DND-41 (cell line): Measurements from ENCODE around the gene GYPC.
"Not testable (repeated sequence)": the region's sequence is repeated elsewhere in the genome, so short reads cannot be mapped to it uniquely, and the experiment has no call there.

Experiments
- ATAC-seq: fragments of 200-7000 bp; cut with Tn5 transposase; 3 replicates; pipeline ENCODE4 v1.9.1; 2021; ENCODE audit warnings: low read depth; ENCODE audit not compliant: insufficient read depth
- DNase-seq: peaks from one replicate; pipeline ENCODE4 v3.0.0-alpha.2; 2020
- H2AFZ ChIP-seq: 2 replicates; pipeline ENCODE4 v1.6.0; 2012; ENCODE audit warnings: low read depth, low read length
- H3K27ac ChIP-seq: 2 replicates; pipeline ENCODE4 v1.5.1; 2012; ENCODE audit warnings: low read length, inconsistent platforms
- H3K27me3 ChIP-seq: fragments of 200-600 bp; sonication (generic); 2 replicates; pipeline ENCODE4 v1.6.0; 2012; ENCODE audit warnings: low read length, mild to moderate bottlenecking, inconsistent platforms; ENCODE audit not compliant: insufficient read depth, poor library complexity
- H3K36me3 ChIP-seq: 2 replicates; pipeline ENCODE4 v1.5.1; 2012; ENCODE audit warnings: low read length, inconsistent platforms; ENCODE audit not compliant: insufficient read depth
- H3K4me1 ChIP-seq: 2 replicates; pipeline ENCODE4 v1.5.1; 2012; ENCODE audit warnings: mild to moderate bottlenecking, low read length; ENCODE audit not compliant: insufficient read depth
- H3K4me2 ChIP-seq: 2 replicates; pipeline ENCODE4 v1.6.0; 2012; ENCODE audit warnings: mild to moderate bottlenecking, moderate library complexity, low read length, inconsistent platforms; ENCODE audit not compliant: insufficient read depth
- H3K4me3 ChIP-seq, 2 experiments: fragments of 200-600 bp in 1 of 2; shearing (Covaris generic) in 1 of 2; 2 replicates each; pipeline ENCODE4 v1.5.1; 2012 to 2016; ENCODE audit warnings: inconsistent platforms in 2 of 2, low read length in 2 of 2, mild to moderate bottlenecking in 2 of 2, low read depth in 1 of 2, moderate library complexity in 1 of 2
- H3K79me2 ChIP-seq: 2 replicates; pipeline ENCODE4 v1.6.0; 2012; ENCODE audit warnings: low read length, inconsistent platforms; ENCODE audit not compliant: insufficient read depth
- H3K9ac ChIP-seq: 2 replicates; pipeline ENCODE4 v1.6.0; 2012; ENCODE audit warnings: low read depth, mild to moderate bottlenecking, inconsistent platforms, low read length, moderate library complexity
- H3K9me3 ChIP-seq: 2 replicates; pipeline ENCODE4 v1.5.1; 2012; ENCODE audit warnings: low read length, moderate library complexity, mild to moderate bottlenecking, inconsistent platforms; ENCODE audit not compliant: insufficient read depth, severe bottlenecking
- H4K20me1 ChIP-seq: 2 replicates; pipeline ENCODE4 v1.6.0; 2012; ENCODE audit warnings: low read length; ENCODE audit not compliant: insufficient read depth
- CTCF ChIP-seq: IDR thresholded peaks from 2 replicates; pipeline ENCODE4 v1.5.1; 2012; ENCODE audit warnings: borderline replicate concordance, low read length, moderate library complexity, mild to moderate bottlenecking; ENCODE audit not compliant: poor library complexity, severe bottlenecking; ENCODE audit errors: extremely low read depth
- EZH2 ChIP-seq: IDR thresholded peaks from 3 replicates; pipeline ENCODE4 v1.6.1; 2012; ENCODE audit warnings: borderline replicate concordance, low read depth, mild to moderate bottlenecking, moderate library complexity, low read length, inconsistent platforms; ENCODE audit not compliant: severe bottlenecking

The GYPC gene

GRCh38 chr2:126715576-126716406 is 59.8 kb downstream of the GYPC start:
- DNase-seq (no peak), ATAC-seq (no peak)
- TF ChIP-seq CTCF, result no peak
- TF ChIP-seq EZH2, result no peak
- Histone ChIP-seq H3K4me2 (no peak overlapping the region), H3K27ac (no peak overlapping the region), H3K9ac (no peak overlapping the region), H3K36me3 (no peaks in the 10 kb centered on the region), H3K79me2 (no peaks in the 10 kb centered on the region), H4K20me1 (no peaks in the 10 kb centered on the region), H2AFZ (no peak overlapping the region), H3K4me1 (no peaks in the 10 kb centered on the region), H3K27me3 (peaks cover 6% of the 10 kb centered on the region), H3K4me3 (no peak overlapping the region), H3K9me3 (no peaks in the 10 kb centered on the region)

GRCh38 chr2:126717277-126717676 is 61.3 kb downstream of the GYPC start:
- H3K27me3 ChIP-seq, H3K9ac ChIP-seq, H3K9me3 ChIP-seq, H3K4me3 ChIP-seq, ATAC-seq, H3K27ac ChIP-seq, H3K36me3 ChIP-seq, DNase-seq, H3K4me2 ChIP-seq, H4K20me1 ChIP-seq, H3K79me2 ChIP-seq, H3K4me1 ChIP-seq, H2AFZ ChIP-seq: not testable (repeated sequence)

GRCh38 chr2:126717928-126718327 is 62.0 kb downstream of the GYPC start:
- TF ChIP-seq EZH2 (no peak), CTCF (no peak)
- H3K27ac ChIP-seq, result no peak overlapping the region
- H3K27me3 ChIP-seq, result peaks cover 3% of the 10 kb centered on the region
- H3K9ac ChIP-seq, result no peak overlapping the region
- no peaks in the 10 kb centered on the region for H3K9me3 ChIP-seq
- H3K36me3 ChIP-seq, result no peaks in the 10 kb centered on the region
- ATAC-seq (no peak), DNase-seq (no peak)
- no peak overlapping the region for H3K4me2 ChIP-seq
- no peaks in the 10 kb centered on the region for H3K79me2 ChIP-seq
- H4K20me1 ChIP-seq, result no peaks in the 10 kb centered on the region
- no peak overlapping the region for H3K4me3 ChIP-seq
- H3K4me1 ChIP-seq, result no peaks in the 10 kb centered on the region
- H2AFZ ChIP-seq, result no peak overlapping the region

GRCh38 chr2:126719191-126719832 is 63.4 kb downstream of the GYPC start:
- no peak overlapping the region for H3K4me3 ChIP-seq
- no peaks in the 10 kb centered on the region for H3K9me3 ChIP-seq
- DNase-seq, result no peak
- no peak overlapping the region for H3K9ac ChIP-seq
- TF ChIP-seq EZH2, result no peak
- no peak for TF ChIP-seq CTCF
- H3K79me2 ChIP-seq, result no peaks in the 10 kb centered on the region
- H3K27me3 ChIP-seq, result peaks cover 3% of the 10 kb centered on the region
- no peak overlapping the region for H3K27ac ChIP-seq
- no peak overlapping the region for H2AFZ ChIP-seq
- no peaks in the 10 kb centered on the region for H3K36me3 ChIP-seq
- H3K4me2 ChIP-seq, result no peak overlapping the region
- no peaks in the 10 kb centered on the region for H4K20me1 ChIP-seq
- no peak for ATAC-seq
- no peaks in the 10 kb centered on the region for H3K4me1 ChIP-seq
